Activated CD4-positive, alpha-beta memory T cell treated with anti-CD3 and anti-CD28 coated beads, Interleukin-2, amount 10 ng/mL, durations not matched to agents 7 days and 5 days (primary cell): ENCODE measurements around the gene CPE. TPM values are rescaled to one million over a fixed set of nuclear protein-coding genes. Genes with fewer than 3 reads are reported as not detected.
A peak's percentile ranks its signal among the peaks of the same experiment; 100 is the strongest.
"Not testable (repeated sequence)": the region's sequence is repeated elsewhere in the genome, so short reads cannot be mapped to it uniquely, and the experiment has no call there.

ENCODE experiments used
- CTCF ChIA-PET: fragments of 350-600 bp; sonication (Branson Sonifier 250); formaldehyde crosslinking; loops from one replicate; lab custom pipeline; 2021; ENCODE audit warnings: antibody characterized with exemption, inconsistent platforms; lab: Charles Lee
- POLR2A ChIA-PET: fragments of 350-600 bp; sonication (Branson Sonifier 250); formaldehyde crosslinking; loops from one replicate; lab custom pipeline; 2021; ENCODE audit warnings: antibody characterized with exemption; lab: Charles Lee
- DNase-seq: peaks from one replicate; pipeline ENCODE4 v3.0.0-alpha.2; 2020
- H3K27ac Mint-ChIP-seq: one replicate; pipeline ENCODE4 v1.8.0; 2021; ENCODE audit warnings: mild to moderate bottlenecking, mixed read lengths
- H3K27me3 Mint-ChIP-seq: one replicate; pipeline ENCODE4 v1.8.0; 2021; ENCODE audit warnings: mixed read lengths
- H3K36me3 Mint-ChIP-seq: one replicate; pipeline ENCODE4 v1.8.0; 2021; ENCODE audit warnings: low read depth, mixed read lengths
- H3K4me1 Mint-ChIP-seq: one replicate; pipeline ENCODE4 v1.8.0; 2021; ENCODE audit warnings: mixed read lengths
- H3K4me3 Mint-ChIP-seq: one replicate; pipeline ENCODE4 v1.8.0; 2021; ENCODE audit warnings: mild to moderate bottlenecking, mixed read lengths
- H3K9me3 Mint-ChIP-seq: one replicate; pipeline ENCODE4 v1.8.0; 2021; ENCODE audit warnings: mixed read lengths
- total RNA-seq, 2 experiments: library from RNA; stranded (reverse); gene quantifications; one replicate each; pipeline ENCODE4 v1.2.3, GENCODE V29; 2021

The CPE gene
- total RNA-seq, result not detected

DNA sequence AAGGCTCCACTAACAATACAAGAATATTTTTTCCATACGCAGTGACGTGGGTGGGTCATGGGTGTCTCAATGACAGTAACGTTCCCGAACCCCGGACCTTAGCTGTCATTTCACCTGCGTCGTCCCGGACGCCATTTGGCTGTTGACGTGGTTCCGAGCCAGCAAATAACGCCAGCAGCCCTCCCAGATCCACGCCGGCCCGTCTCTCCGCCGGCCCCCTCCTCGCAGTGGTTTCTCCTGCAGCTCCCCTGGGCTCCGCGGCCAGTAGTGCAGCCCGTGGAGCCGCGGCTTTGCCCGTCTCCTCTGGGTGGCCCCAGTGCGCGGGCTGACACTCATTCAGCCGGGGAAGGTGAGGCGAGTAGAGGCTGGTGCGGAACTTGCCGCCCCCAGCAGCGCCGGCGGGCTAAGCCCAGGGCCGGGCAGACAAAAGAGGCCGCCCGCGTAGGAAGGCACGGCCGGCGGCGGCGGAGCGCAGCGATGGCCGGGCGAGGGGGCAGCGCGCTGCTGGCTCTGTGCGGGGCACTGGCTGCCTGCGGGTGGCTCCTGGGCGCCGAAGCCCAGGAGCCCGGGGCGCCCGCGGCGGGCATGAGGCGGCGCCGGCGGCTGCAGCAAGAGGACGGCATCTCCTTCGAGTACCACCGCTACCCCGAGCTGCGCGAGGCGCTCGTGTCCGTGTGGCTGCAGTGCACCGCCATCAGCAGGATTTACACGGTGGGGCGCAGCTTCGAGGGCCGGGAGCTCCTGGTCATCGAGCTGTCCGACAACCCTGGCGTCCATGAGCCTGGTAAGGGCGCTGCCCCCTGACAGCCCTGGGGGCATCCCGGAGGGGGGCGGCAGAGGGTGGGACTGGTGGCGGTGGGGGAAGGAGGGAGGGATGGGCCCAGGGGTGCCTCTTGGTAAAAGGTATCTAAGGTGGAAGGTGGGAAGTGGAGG, at the start of gene CPE:
Gene CPE, plus strand, starts transcription at position 264 of the 933 bp plus-strand sequence. Its CDS starts 214 bp downstream, at position 478.
- H3K27me3 Mint-ChIP-seq, result peaks cover 78% of the 10 kb centered on the region
- POLR2A ChIA-PET, result no interaction called here
- H3K27ac Mint-ChIP-seq, result no peak within 1 kb of the TSS
- peak within 1 kb of the TSS; percentile 56 for H3K4me3 Mint-ChIP-seq
- peaks cover 8% of the 10 kb centered on the region for H3K4me1 Mint-ChIP-seq
- DNase-seq, result peak; percentile 46
- CTCF ChIA-PET, result interaction anchor here (1.3 to 1.7 kb wide), 2 partner anchors 74 to 248 kb away, joined by 3 to 5 read pairs; no protein-coding TSS in a partner anchor
- H3K36me3 Mint-ChIP-seq, result no peaks in the 10 kb centered on the region
- no peaks in the 10 kb centered on the region for H3K9me3 Mint-ChIP-seq

DNA sequence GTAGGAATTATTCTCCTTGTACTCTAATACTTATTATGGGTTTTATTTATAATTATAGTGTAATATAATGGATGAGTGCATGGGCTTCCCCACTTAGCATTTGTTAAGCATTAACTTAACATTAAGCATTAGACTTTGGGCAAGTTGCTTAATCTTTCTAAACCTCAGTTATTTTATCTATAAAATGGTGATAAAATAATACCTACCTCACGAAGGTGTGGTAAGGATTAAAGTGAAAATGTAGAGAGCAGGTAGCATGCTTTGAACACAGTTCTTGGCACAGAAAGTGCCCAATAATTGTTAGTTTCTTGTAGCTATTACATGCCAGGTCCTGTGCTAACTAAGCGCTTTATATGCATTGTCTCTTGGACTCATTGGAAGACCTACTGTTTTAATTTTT, 48.7 kb upstream of the CPE start:
- Mint-ChIP-seq H3K27ac (no peak overlapping the region), H3K36me3 (peaks cover 42% of the 10 kb centered on the region), H3K27me3 (no peaks in the 10 kb centered on the region), H3K9me3 (no peaks in the 10 kb centered on the region), H3K4me1 (peaks cover 39% of the 10 kb centered on the region), H3K4me3 (peak overlapping the region; percentile 29)
- CTCF ChIA-PET, result interaction anchor here (1.7 kb wide), 1 partner anchor 22 kb away, joined by 5 read pairs; no protein-coding TSS in a partner anchor
- no peak for DNase-seq
- POLR2A ChIA-PET, result interaction anchor here (0.7 kb wide), 1 partner anchor 115 kb away, joined by 3 read pairs; no protein-coding TSS in a partner anchor

DNA sequence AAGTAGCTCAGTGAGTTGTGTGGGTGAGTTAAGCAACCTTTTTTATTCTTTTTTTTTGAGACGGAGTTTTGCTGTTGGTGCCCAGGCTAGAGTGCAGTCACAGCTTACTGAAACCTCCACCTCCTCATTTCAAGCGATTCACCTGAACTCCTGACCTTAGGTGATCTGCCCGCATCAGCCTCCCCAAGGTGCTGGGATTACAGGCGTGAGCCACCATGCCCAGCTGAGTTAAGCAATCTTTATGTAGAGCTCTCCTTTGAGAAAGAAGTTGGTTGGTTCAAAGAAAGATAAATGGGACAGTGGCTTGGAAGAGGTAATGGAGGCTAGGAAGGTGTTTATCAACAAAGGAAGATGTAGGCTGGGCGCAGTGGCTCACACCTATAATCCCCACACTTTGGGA, 48.1 kb upstream of the CPE start:
- DNase-seq, result no peak
- Mint-ChIP-seq H3K27ac (no peak overlapping the region), H3K4me1 (peaks cover 45% of the 10 kb centered on the region), H3K4me3 (peak overlapping the region; percentile 29), H3K9me3 (no peaks in the 10 kb centered on the region), H3K36me3 (peaks cover 47% of the 10 kb centered on the region), H3K27me3 (no peaks in the 10 kb centered on the region)
- CTCF ChIA-PET, result interaction anchor here (1.7 kb wide), 1 partner anchor 21 kb away, joined by 5 read pairs; no protein-coding TSS in a partner anchor
- POLR2A ChIA-PET, result no interaction called here

GRCh38 chr4:165331359-165331758, 47.4 kb upstream of the CPE start:
- Mint-ChIP-seq H3K4me3 (peak overlapping the region; percentile 29), H3K36me3 (peaks cover 48% of the 10 kb centered on the region), H3K9me3 (no peaks in the 10 kb centered on the region), H3K27ac (peak overlapping the region; percentile 29), H3K4me1 (peaks cover 45% of the 10 kb centered on the region), H3K27me3 (no peaks in the 10 kb centered on the region)
- no peak for DNase-seq
- CTCF ChIA-PET, result no interaction called here
- POLR2A ChIA-PET, result no interaction called here

DNA sequence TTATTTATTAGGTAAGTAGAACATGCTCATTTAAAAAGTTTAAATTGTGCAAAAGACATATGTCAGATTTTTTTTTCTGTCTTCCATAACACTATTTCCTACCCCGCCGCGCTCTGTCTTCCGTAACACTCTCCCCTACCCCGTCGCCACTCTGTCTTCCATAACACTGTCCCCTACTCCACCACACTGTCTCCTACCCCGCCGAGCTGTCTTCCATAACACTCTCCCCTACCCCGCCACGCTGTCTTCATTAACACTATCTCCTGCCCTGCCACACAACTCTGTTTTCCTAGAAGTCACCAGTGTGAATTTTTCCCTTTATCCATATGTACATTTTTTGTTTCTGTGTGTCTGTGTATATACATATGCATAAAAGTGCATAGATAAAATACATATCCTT, 47.0 kb upstream of the CPE start:
- DNase-seq, result no peak
- Mint-ChIP-seq H3K27me3 (no peaks in the 10 kb centered on the region), H3K36me3 (peaks cover 52% of the 10 kb centered on the region), H3K27ac (no peak overlapping the region), H3K9me3 (no peaks in the 10 kb centered on the region), H3K4me1 (peaks cover 48% of the 10 kb centered on the region), H3K4me3 (peak overlapping the region; percentile 33)
- POLR2A ChIA-PET, result no interaction called here
- CTCF ChIA-PET, result interaction anchor here (2.9 kb wide), 1 partner anchor 219 kb away, joined by 9 read pairs; the partner anchor contains the start of gene TMEM192

- Mint-ChIP-seq H3K36me3 (peaks cover 58% of the 10 kb centered on the region), H3K27ac (no peak overlapping the region), H3K4me1 (peaks cover 49% of the 10 kb centered on the region), H3K9me3 (no peaks in the 10 kb centered on the region), H3K27me3 (no peaks in the 10 kb centered on the region), H3K4me3 (peak overlapping the region; percentile 33)
- no peak for DNase-seq
- ChIA-PET CTCF (interaction anchor here (2.9 kb wide), 1 partner anchor 220 kb away, joined by 9 read pairs; the partner anchor contains the start of gene TMEM192), POLR2A (interaction anchor here (1.3 kb wide), 1 partner anchor 10 kb away, joined by 4 read pairs; no protein-coding TSS in a partner anchor)
Measured at GRCh38 chr4:165332502-165332901, 46.3 kb upstream of the CPE start.

GRCh38 chr4:165335163-165335703, 43.6 kb upstream of the CPE start:
- Mint-ChIP-seq H3K4me3 (no peak overlapping the region), H3K27ac (no peak overlapping the region), H3K9me3 (no peaks in the 10 kb centered on the region), H3K36me3 (peaks cover 75% of the 10 kb centered on the region), H3K4me1 (peaks cover 45% of the 10 kb centered on the region), H3K27me3 (no peaks in the 10 kb centered on the region)
- POLR2A ChIA-PET, result no interaction called here
- DNase-seq, result no peak
- CTCF ChIA-PET, result interaction anchor here (0.7 to 1.1 kb wide), 2 partner anchors 8 to 204 kb away, joined by 3 read pairs; partner anchors contain the start of gene MSMO1

DNA sequence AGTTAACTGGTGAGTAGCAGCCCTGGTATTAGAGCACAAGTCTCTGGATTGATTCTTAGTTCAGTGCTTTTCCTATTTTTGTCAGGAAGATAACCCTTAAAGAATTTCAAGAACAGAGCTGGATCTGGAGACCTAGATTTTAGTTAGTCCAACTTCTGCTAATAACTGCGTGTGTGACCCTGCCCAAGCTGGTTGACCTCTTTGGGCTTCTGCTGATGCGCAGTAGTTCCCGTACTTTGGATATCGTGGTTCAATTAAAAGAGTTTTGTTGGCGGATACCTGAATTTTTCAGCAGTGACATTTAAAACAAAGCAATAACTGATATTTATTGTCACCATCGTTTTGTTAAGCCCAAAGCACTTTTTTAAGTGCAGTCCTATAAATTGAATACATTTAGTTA, 42.1 kb upstream of the CPE start:
- ChIA-PET POLR2A (no interaction called here), CTCF (interaction anchor here (1.0 kb wide), 1 partner anchor 223 kb away, joined by 3 read pairs; no protein-coding TSS in a partner anchor)
- H3K4me3 Mint-ChIP-seq, result no peak overlapping the region
- DNase-seq, result no peak
- no peak overlapping the region for H3K27ac Mint-ChIP-seq
- H3K9me3 Mint-ChIP-seq, result no peaks in the 10 kb centered on the region
- peaks cover 72% of the 10 kb centered on the region for H3K36me3 Mint-ChIP-seq
- peaks cover 30% of the 10 kb centered on the region for H3K4me1 Mint-ChIP-seq
- no peaks in the 10 kb centered on the region for H3K27me3 Mint-ChIP-seq

DNA sequence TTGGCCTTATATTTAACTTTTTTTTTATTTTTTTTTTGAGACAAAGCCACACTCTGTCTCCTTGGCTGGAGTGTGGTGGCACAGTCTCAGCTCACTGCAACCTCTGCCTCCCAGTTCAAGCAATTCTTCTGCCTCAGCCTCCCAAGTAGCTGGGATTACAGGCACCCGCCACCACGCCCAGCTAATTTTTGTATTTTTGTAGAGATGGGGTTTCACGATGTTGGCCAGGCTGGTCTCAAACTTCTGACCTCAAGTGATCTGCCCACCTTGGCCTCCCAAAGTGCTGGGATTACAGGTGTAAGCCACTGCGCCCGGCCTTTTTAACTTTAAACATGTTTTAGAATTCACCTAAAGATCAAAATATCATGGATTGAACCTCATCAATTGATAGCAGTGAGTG, 36.5 kb upstream of the CPE start:
- not testable (repeated sequence) for H3K9me3 Mint-ChIP-seq, H3K4me1 Mint-ChIP-seq, DNase-seq, H3K27ac Mint-ChIP-seq, H3K27me3 Mint-ChIP-seq, H3K4me3 Mint-ChIP-seq
- POLR2A ChIA-PET, result interaction anchor here (1.2 kb wide), 1 partner anchor 9 kb away, joined by 4 read pairs; no protein-coding TSS in a partner anchor
- peaks cover 45% of the 10 kb centered on the region for H3K36me3 Mint-ChIP-seq
- CTCF ChIA-PET, result interaction anchor here (1.1 to 4.9 kb wide), 4 partner anchors 9 to 230 kb away, joined by 3 to 51 read pairs (median 10); partner anchors contain the start of genes MSMO1 and TMEM192

DNA sequence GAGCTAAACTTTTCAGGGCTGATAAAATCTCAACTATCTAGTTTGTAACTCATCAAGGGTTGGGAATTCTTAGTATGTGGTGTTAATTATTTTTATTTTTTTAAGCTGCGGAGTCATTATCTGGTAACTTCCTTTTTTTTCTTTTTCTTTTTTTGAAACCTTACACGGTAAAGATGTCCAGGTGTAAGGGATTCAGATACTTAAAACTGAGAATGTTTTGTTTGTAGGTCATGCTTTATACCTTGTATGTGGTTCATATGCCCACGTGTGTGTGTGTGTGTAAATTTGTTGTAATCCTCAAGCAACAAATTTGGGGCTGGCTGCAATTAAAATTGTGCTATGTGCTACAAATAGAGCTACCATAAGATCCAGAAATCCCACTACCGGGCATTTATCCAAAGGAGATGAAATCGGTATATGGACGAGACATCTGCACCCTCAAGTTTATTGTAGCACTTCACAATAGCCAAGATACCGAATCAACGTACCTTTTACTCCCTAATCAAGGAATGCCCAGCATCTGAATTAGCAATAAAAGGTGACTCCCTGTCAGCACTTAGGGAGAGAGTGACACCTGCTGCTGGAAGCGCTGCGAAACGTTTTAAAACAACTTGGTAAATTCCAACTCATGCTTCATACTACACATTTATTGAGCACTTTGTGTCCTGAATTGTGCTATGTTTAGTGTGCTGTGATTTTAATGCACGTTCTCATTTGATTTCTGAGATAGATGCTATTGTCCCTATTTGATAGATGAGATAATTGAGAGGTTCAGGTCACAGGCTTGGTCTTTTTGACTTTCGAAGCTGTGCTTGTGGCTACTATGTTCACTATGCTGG, 35.2 kb upstream of the CPE start:
- Mint-ChIP-seq H3K27ac (no peak overlapping the region), H3K4me3 (no peak overlapping the region), H3K27me3 (no peaks in the 10 kb centered on the region), H3K4me1 (no peaks in the 10 kb centered on the region), H3K36me3 (peaks cover 37% of the 10 kb centered on the region), H3K9me3 (no peaks in the 10 kb centered on the region)
- ChIA-PET CTCF (interaction anchor here (0.7 to 4.9 kb wide), 8 partner anchors 8 to 232 kb away, joined by 3 to 51 read pairs (median 3); partner anchors contain the start of genes MSMO1 and TMEM192), POLR2A (interaction anchor here (1.2 to 1.5 kb wide), 2 partner anchors 11 to 212 kb away, joined by 4 read pairs; no protein-coding TSS in a partner anchor)
- no peak for DNase-seq

DNA sequence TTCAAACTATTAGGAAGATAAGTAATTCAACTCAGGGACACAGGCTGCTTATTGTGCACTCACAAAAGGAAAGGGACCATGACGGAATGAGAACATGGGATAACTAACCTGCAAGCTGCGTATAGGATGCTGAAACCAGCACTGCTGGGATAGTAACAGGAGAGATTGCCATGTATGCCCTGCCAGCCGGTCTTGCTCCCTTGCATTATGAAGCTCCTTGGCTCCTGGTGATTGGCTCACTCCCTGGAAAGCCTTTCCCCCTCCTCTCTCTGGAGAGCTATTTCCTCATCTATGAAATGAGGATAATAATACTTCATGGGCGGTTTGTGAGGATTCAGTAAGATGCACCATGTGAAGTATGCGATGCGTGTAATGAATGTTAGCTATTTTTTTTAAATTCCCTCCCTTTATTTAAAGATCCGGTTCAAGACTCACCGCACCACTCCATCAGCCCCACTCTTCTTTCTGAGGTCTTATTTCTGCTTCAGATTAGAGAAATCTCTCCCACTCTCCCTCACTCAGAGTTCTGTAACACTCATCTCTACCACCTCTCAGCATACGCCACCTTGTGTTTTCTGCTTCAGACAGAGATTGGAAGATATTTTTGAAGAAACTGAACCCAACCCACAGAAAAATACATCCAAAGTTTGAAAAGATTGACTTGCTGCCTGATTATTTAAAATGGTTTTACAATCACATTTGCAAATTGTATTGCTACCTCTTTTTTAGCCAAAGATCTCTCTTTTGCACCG, 33.0 kb upstream of the CPE start:
- ChIA-PET CTCF (interaction anchor here (1.6 to 2.5 kb wide), 2 partner anchors 214 to 233 kb away, joined by 3 to 18 read pairs; partner anchors contain the start of gene TMEM192), POLR2A (no interaction called here)
- Mint-ChIP-seq H3K4me3 (no peak overlapping the region), H3K36me3 (peaks cover 18% of the 10 kb centered on the region), H3K27me3 (peaks cover 4% of the 10 kb centered on the region), H3K9me3 (no peaks in the 10 kb centered on the region), H3K4me1 (no peaks in the 10 kb centered on the region), H3K27ac (no peak overlapping the region)
- DNase-seq, result no peak
